GM12872 (cell line): ENCODE measurements around the gene C1QTNF9.

Source experiments
- CTCF ChIP-seq: IDR thresholded peaks from 3 replicates; pipeline ENCODE4 v1.5.1; 2011; ENCODE audit warnings: low read depth, mild to moderate bottlenecking, low read length, moderate library complexity; ENCODE audit not compliant: insufficient read depth

Gene C1QTNF9

DNA sequence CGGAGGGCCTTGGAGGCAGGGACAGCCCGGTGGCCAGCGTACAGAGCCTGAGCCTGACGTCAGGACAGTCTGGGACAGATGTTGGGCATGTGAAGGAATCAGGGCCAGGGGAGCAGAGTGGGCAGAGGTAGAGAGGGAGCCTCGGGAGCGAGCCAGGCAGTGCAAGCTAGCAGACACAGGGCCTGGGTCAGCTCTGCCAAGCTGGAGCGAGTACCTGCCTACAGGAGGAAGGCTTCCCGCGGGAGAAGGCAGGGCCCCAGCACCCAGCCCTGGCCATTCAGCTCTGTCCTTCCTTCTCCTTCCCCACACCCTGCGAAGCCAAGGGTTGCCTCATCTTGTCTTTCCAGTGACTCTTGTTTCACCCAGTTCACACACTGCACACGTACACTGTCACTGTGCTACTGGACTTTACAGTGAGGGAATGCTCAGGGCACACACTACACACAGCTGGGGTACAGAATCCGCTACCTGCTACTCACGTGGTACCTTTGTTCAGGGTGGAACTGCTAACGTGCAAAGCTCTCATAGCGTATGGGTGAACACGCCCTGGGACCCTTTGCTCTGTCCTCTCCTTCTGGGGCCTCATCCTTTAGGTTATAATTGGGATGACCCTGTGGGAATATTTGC, 9.8 kb upstream of the C1QTNF9 start:
- TF ChIP-seq CTCF = no peak

GRCh38 chr13:24301434-24301833, 7.9 kb upstream of the C1QTNF9 start:
- no peak for TF ChIP-seq CTCF

- TF ChIP-seq CTCF = no peak
Measured at GRCh38 chr13:24301911-24302310, 7.5 kb upstream of the C1QTNF9 start.

DNA sequence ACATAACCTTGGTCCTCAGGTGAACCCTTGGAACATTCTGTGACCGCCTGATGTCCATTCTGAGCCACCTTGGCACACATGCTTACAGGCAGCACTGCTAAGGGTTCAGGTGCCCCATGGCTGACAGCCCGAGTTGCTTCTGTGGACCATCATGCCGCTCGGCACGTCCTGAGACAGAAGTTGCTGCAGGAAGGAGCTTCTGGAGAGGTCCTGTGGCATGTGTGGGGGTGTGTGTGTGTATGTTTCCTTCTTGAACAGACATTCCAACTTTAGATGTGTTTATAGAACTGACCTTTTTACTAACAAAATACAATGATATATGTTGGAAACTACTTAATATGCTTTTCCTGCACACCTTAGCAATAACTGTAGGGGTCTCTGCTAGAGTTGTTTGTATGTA, 4.8 kb upstream of the C1QTNF9 start:
- no peak for TF ChIP-seq CTCF

DNA sequence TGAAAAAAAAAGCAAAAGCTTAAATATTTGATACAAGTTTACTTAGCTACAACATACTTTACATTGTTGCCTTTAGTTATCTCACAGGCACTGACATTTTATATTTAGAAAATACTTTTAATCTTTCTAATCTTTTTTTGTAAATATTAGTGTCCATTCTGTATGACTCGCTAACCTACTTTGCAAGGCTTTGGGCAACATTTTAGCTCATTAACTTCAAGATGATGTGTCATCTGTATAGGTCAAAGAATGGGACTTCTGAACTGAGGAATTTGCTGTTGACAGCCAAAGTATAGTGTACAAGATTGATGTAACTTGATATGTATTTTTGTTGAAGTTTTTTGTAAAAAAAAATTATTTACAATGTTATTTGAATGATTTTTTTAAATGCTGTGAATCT, 2.7 kb upstream of the C1QTNF9 start:
- TF ChIP-seq CTCF = no peak

- no peak for TF ChIP-seq CTCF
Measured at GRCh38 chr13:24307211-24308067, 1.9 kb upstream of the C1QTNF9 start.

DNA sequence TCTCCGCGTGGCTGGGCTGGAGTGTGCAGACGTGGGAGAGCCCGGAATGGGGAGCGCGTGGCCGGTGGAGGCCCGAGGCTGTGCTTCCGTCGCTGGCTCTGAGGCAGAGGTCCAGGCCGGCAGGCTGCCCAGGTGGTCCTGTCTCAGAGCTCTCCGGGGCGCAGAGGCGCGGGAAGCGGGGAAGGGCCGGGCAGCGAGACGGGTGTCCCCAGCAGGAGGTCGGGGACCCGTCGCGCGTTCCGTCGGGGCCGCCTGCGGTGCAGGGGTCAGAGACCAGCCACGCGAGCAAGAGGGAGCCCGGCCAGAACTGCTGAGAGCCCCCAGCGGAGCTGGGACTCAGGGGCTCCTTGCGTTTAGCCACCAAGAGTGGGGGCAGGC, 1.3 kb upstream of the C1QTNF9 start:
- TF ChIP-seq CTCF = no peak
